GM11168 (cell line): ENCODE measurements around the gene COL11A2.

Source experiments
- in situ Hi-C: fragments of 300-500 bp; cut with MboI; formaldehyde crosslinking; loops from one replicate; pipeline ENCODE4 v1.12.0; 2022; ENCODE audit warnings: low sequenced_read_pairs; ENCODE audit not compliant: unreplicated experiment

The COL11A2 gene

DNA sequence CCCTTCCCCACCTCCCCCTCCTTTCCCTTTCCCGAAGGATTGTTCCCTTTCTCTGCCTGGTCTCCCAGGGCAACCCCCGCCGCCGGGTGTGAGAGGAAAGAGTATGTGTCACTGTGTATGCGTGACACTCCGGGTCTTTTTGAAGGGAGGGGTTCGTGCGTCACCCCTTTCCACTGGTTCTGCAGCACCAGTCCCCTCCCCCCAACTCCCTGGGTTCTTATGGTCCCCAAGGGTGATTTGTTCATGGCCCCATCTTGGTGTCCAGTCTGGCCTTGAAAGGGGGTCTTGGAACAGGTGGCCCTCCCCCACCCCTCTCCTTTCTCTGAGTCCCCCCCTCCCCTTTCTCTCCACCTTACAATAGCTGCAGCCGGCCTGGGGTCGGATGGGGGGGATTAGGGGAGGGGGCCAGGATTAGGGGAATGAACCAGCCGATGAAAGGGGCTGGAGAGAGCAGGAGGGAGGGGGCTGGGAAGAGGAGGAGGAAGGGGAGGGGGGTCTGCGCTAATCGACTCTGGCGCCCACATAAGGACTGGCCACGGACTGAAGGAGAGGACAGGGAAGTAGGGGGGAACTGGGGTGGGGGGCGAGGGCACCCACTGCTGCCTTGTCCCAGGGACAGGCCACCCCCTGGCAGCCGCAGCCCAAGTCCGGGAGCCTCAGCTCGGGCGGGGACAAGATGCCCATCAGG, 14.7 kb upstream of the COL11A2 start:
- in situ Hi-C loops = no loop called here

- in situ Hi-C loops = no loop called here
These were observed 14.0 kb upstream of the COL11A2 start for GRCh38 chr6:33206027-33206863.

GRCh38 chr6:33205191-33206026, 13.1 kb upstream of the COL11A2 start:
- in situ Hi-C loops = no loop called here

GRCh38 chr6:33204415-33205190, 12.3 kb upstream of the COL11A2 start, which contains the start of gene HSD17B8:
Gene HSD17B8 (plus strand): TSS chr6:33204655. CDS start chr6:33204669, 14 bp downstream.
- in situ Hi-C loops = no loop called here

- in situ Hi-C loops = no loop called here
These were observed 11.8 kb upstream of the COL11A2 start for GRCh38 chr6:33204165-33204414.

GRCh38 chr6:33203443-33204164, 11.3 kb upstream of the COL11A2 start:
- in situ Hi-C loops = no loop called here

DNA sequence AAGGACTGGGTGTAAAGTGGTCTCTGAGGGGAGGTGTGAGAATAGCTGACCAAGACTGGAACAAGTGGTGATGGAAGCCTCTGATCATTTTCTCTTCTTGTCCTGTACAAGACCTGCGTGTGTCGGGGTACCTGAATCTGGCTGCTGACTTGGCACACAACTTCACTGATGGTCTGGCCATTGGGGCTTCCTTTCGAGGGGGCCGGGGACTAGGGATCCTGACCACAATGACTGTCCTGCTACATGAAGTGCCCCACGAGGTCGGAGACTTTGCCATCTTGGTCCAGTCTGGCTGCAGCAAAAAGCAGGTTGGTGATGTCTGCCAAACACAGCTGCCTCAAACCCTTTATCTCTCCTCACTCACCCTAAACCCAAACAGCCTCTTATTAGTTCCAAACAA, 10.5 kb upstream of the COL11A2 start:
- in situ Hi-C loops = no loop called here

DNA sequence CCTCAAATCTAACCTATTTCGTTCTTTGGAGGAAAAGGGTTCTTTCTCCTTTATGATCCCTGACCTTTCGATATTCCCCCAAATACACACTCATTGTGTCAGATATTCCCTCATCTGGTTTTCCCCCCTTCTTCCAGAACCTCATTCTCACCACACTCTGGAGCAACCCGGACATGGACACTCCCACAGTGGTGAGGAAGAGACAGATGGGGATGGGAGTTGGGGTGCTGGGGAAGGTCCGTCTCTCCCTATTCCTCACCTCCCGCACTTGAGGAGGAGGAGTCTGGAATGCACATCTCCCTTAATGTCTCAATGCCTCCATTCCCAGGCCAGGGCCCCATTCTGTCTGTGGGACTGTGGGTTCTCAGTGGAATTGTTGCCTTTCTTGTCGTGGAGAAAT, 9.7 kb upstream of the COL11A2 start:
- in situ Hi-C loops = no loop called here

GRCh38 chr6:33201147-33201545, 8.9 kb upstream of the COL11A2 start:
- in situ Hi-C loops = no loop called here

DNA sequence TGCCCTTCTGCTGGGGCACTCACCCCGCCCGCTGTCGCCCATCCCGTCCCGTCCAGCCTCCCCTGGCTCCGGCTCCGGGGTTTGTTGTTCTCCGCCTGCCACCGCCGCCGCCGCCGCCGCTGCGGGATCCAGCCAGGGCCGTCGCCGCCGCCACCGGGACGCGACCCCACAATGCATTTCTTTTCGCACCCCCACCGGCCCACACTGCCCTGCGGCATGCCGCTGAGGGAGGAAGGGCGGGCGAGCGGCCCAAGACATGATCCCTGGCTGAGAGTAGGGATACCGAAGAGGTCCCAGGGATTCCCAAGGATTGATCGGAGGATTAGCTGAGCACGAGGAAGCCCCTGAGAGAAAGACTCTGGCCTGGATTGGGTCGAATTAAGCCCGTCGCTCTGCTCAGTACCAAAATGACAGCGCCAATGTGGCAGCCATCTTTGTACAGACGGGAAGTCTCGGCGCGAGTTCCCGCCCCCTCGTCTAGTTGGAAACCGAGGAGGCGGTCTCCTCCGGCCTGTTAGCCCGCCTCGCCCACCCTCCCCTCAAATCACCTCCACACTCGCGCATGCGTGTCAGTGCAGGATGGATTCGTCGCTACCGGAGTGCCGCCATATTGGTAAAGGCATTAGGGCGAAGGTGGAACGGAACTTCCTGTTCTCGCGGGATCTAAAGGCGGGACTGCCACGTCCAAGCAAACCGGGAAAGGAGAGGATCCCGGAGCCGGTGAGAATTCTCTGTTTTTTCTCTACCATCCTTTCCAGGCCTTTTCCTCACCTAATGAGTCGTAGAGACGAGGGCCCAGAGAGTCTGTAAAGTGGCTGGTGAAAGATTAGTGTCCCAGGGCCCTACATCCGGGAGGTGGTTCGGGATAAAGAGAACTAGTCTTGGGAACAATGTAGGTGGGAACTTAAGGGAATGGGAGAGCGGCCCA, 8.2 kb upstream of the COL11A2 start, which contains the start of the genes RXRB and SLC39A7:
Gene RXRB (minus strand): TSS at position 447 of the 928 bp plus-strand sequence. CDS start 189 bp downstream, at position 258.
Gene SLC39A7 (plus strand): TSS at position 649 of the 928 bp plus-strand sequence. CDS start 379 bp downstream, outside the sequence.
- in situ Hi-C loops = no loop called here

- in situ Hi-C loops = no loop called here
These were observed 7.5 kb upstream of the COL11A2 start for GRCh38 chr6:33199687-33200218.

- in situ Hi-C loops = no loop called here
These were observed 6.7 kb upstream of the COL11A2 start for GRCh38 chr6:33198853-33199436.

DNA sequence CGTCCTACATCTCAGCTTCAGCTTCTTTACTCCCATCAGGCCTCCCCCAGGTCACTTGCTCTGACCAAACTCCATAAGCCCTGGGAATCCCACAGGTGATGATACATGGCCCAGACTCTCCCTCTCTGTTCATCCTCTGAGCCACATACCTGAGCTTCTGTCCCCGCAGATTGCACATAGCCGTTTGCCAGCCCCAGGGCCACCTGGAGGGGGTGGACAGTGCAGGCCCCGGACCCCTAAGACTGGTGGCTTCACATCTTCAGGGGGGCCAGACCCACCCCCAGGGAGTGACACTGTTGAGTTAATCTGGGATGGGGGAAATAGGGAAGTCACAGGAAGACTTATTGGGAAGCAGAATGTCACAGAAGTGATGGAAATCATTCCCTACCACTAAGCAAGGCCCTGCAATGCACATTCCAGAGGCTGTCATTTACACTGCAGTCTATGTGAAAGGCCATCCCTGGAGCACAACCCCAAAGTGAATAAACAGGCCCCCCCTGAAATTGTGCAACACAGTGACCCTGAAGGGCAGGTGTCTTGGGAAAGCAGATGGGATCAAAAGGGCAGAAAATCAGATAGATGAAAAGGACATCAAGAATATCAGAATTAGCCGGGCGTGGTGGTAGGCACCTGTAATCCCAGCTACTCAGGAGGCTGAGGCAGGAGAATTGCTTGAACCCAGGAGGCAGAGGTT, 6.0 kb upstream of the COL11A2 start:
- in situ Hi-C loops = no loop called here

DNA sequence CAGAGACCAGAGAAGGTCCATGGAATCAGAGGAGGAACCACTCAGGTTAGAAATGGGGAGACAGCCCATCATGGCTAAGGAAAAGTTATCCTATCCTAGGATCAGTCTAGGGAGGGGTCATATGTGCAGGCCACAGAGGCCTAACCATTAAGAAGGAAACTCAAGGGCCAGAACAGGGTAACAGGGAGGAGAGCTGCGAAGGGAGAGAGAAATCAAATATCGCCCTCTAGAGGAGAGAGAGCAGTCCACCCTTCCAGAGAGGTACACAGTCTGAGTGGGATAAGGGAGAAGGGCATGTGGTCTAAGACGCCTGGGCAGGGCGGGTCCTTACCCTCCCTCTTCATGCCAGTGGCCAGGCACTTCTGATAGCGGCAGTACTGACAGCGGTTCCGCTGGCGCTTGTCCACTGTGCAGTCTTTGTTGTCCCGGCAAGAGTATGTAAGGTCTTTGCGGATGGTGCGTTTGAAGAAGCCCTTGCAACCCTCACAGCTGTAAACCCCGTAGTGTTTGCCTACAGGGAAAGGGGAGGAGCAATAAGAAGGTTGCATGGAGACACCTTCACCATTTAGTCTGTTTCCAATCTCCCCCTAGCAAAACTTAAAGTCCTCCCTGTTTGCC, 5.3 kb upstream of the COL11A2 start:
- in situ Hi-C loops = no loop called here

DNA sequence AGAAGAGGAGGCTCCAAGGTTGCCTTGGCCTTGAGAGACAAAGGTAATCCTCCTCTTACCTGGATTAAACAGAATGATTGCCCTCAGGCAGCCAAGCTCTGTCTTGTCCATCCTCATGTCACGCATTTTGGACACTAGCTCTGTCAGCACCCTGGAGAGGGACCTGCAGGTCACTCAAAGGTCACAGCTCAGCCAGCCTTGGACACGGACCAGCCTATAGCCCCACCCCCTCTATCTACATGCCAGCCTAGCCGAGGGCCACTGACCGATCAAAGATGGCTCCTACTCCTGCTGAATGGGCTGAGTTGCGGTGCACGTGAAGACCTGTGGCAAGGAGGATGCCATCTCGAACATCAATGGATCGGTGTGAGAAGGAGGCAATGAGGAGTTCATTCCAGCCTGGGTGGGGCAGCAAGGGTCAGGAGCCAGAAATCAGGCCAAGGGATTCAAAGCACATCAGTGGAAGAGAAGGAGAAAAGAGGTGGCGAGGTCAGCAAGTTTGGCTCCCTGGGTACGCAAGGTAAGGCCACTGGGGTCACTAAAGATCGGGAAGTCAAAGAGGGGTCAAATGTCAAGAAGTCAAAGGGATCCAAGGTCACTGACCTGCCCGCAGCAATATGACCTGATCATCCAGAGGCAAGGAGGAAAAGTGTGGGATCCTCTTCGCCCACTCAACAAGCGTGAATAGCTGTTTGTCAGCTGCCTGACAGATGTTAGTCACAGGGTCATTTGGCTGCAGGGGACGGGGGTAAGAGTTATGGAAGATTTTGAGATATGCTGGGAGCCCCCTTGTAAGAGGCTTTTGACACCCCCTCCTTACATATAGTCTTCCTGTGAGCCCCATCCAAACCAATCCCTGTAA, 3.3 kb upstream of the COL11A2 start:
- in situ Hi-C loops = no loop called here
